Stomach (tissue), 4 donors: ENCODE measurements around the gene NCL.

Experiments
- CTCF ChIP-seq, 7 experiments: fragments of 450-650 bp in 4 of 7; fragments of 200-600 bp in 3 of 7; sonication (generic) in 3 of 7; IDR thresholded peaks; one replicate each; pipeline ENCODE4 v1.5.1; 2016 to 2019; ENCODE audit warnings: antibody characterized with exemption in 7 of 7, control low read depth in 2 of 7, mild to moderate bottlenecking in 1 of 7
- POLR2A ChIP-seq, 4 donors: fragments of 450-650 bp; IDR thresholded peaks; one replicate each; pipeline ENCODE4 v1.6.1; 2016; ENCODE audit warnings: antibody characterized with exemption in 4 of 4, control low read depth in 2 of 4, mild to moderate bottlenecking in 1 of 4, moderate library complexity in 1 of 4

GRCh38 chr2:231463698-231464575 is at the start of gene NCL:
- TF ChIP-seq POLR2A (IDR thresholded peaks at IDR 0.05) (peak in 2 of 4 donors; percentile 94 to 98), CTCF (IDR thresholded peaks at IDR 0.05) (no peak)
